ENCODE measurements around the gene ATP6V0B. TPM values are rescaled to one million over a fixed set of nuclear protein-coding genes. Genes with fewer than 3 reads are reported as not detected.

ATP6V0B gene
- total and polyA plus RNA-seq, 8 donors = 59.8 to 208 (median 84.8) TPM

DNA sequence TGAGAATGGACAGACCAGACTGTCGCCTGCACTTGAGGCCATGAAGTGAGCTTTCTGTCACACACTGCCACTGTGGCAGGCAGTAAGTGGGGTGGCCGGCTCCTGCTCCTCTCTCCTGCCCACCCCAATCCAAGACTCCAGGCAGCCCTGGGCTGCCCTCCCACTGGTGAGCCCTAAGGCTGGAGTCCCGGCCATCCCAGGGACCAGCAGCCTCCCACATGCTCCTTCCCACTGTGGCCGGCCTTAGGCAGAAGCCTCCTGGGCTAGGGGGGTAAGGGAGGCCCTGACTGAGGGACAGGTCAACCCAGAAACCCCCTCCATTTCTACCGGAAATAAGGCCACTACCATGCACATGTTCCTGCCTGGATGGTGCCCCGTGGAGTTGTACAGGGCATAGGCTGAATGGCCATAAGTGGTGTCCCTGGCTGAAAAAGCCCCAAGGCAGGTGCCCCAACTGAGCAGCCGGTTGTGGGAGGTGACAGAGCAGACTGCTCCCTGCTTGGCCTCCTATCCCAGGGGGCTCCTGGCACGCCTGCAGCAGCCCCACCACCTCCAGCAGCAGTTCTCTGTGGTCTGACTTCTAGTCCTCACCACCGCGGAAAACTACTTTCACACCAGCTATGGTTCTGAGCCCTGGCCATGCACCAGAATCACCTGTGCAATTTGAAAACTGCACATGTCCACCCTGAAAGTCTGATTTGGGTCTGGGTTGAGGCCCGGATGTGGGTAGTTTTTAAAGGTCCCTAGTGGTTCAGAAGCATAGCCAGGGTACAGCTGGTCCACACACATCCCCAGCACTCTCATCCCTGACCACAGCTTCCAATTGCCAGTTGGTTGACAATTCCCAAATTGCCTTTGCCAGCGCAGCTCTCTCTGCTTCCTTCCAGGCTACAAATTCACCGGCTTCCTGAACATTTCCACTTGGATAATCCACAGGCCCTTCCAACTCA is 42.8 kb upstream of the ATP6V0B start:
- H3K9me3 ChIP-seq = no peaks in the 10 kb centered on the region
- no peak overlapping the region for H3K27ac ChIP-seq
- no peak for DNase-seq
- ATAC-seq = no peak
- H3K4me3 ChIP-seq = no peak overlapping the region
- no peaks in the 10 kb centered on the region for H3K36me3 ChIP-seq
- intact Hi-C loops (cut with DNase I) = loop anchor here in 2 of 3 donors (10.0 kb wide), 2 partner anchors 167 to 177 kb away; no protein-coding TSS in a partner anchor
- WGBS, 2 donors = 85 to 88% methylated on average over 13 of the region's 13 CpGs
- peaks cover 6 to 8% (median 8%) of the 10 kb centered on the region in 3 donors for H3K4me1 ChIP-seq
- no peak for FAIRE-seq
- no peaks in the 10 kb centered on the region for H3K27me3 ChIP-seq
- TF ChIP-seq, protein P1, sequence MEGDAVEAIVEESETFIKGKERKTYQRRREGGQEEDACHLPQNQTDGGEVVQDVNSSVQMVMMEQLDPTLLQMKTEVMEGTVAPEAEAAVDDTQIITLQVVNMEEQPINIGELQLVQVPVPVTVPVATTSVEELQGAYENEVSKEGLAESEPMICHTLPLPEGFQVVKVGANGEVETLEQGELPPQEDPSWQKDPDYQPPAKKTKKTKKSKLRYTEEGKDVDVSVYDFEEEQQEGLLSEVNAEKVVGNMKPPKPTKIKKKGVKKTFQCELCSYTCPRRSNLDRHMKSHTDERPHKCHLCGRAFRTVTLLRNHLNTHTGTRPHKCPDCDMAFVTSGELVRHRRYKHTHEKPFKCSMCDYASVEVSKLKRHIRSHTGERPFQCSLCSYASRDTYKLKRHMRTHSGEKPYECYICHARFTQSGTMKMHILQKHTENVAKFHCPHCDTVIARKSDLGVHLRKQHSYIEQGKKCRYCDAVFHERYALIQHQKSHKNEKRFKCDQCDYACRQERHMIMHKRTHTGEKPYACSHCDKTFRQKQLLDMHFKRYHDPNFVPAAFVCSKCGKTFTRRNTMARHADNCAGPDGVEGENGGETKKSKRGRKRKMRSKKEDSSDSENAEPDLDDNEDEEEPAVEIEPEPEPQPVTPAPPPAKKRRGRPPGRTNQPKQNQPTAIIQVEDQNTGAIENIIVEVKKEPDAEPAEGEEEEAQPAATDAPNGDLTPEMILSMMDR (IDR thresholded peaks at IDR 0.05) = no peak

DNA sequence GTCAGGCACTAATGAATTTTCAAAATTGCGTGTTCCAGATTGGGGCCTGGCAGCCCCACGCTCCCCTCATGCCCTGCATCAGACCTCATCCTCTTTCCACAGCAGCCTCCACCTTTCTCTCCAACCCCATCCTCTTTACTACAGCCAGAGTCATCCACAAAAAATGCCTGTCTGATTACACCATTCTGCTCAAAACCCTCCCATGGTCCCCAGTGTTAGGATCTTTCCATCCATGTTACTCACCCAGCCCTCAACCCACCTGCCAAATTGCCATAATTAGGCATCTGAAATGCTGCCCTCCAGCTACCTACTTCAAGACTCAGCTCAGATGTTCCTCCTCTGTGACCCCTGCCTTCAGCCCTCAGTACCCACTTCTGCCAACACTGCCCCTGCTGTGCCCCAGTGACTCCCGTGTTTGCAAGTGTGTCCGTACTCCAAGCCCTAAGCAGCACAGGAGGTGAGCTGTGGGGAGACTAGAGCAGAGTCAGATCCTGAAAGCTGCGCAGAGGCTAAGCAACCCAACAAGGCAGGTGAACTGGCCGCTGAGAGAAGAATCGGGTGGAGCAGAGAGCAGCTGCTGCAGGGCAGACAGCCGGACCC is 41.9 kb upstream of the ATP6V0B start:
- TF ChIP-seq, protein P1 (IDR thresholded peaks at IDR 0.05) = no peak
- intact Hi-C loops (cut with DNase I) = loop anchor here in 2 of 3 donors (10.0 kb wide), 2 partner anchors 168 to 178 kb away; no protein-coding TSS in a partner anchor
- WGBS, 2 donors = 20 to 26% methylated on average over 7 to 8 of the region's 8 CpGs
- peaks cover 6 to 9% (median 8%) of the 10 kb centered on the region in 3 donors for H3K4me1 ChIP-seq
- H3K4me3 ChIP-seq = peak overlapping the region in 3 of 4 donors; percentile 18 to 51 (median 40)
- DNase-seq (no peak), FAIRE-seq (no peak), ATAC-seq (peak in 2 of 4 donors; percentile 0)
- no peaks in the 10 kb centered on the region for H3K27me3 ChIP-seq
- H3K36me3 ChIP-seq = no peaks in the 10 kb centered on the region
- no peaks in the 10 kb centered on the region for H3K9me3 ChIP-seq
- no peak overlapping the region for H3K27ac ChIP-seq

DNA sequence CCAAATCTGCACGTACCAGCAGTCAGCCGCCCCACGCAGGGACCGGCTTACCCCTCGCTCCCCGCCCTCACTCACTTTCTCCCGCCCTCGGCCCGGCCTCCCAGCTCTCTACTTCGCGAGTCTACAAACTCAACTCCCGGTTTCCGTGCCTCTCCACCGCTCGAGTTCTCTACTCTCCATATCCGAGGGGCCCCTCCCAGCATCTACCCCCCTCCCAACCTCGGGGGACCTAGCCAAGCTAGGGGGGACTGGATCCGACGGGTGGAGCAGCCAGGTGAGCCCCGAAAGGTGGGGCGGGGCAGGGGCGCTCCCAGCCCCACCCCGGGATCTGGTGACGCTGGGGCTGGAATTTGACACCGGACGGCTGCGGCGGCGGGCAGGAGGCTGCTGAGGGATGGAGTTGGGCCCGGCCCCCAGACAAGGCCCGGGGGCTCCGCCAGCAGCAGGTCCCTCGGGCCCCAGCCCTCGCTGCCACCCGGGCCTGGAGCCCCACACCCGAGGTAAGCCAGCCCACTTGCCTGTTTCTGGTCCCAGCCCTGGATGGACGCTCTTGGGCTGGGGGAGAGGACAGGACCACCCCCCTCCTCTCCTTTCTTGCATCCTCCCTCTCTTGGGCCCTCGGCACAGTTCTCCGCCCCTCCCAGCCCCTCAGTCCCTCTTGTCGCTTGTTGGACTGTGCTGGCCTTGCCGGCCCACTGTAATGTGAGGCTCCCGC is 41.2 kb upstream of the ATP6V0B start, which contains the start of gene ARTN:
Gene ARTN (plus strand): TSS at position 416 of the 715 bp plus-strand sequence. CDS start 1,856 bp downstream, outside the sequence.
- peaks cover 6 to 9% (median 8%) of the 10 kb centered on the region in 3 donors for H3K4me1 ChIP-seq
- FAIRE-seq = no peak

More for the DNA sequence above, 41.2 kb upstream of the ATP6V0B start, which contains the start of gene ARTN:
- 1 to 2% methylated on average over 31 to 42 of the region's 42 CpGs for WGBS, 2 donors
- ATAC-seq (peak; percentile 48 to 67 (median 54)), DNase-seq (peak; percentile 43 to 84 (median 60))
- Histone ChIP-seq H3K9me3 (no peaks in the 10 kb centered on the region), H3K27ac (peak within 1 kb of the TSS in 1 of 4 donors; percentile 9), H3K27me3 (no peaks in the 10 kb centered on the region), H3K36me3 (no peaks in the 10 kb centered on the region), H3K4me3 (peak within 1 kb of the TSS in 3 of 4 donors; percentile 18 to 51 (median 40))
- TF ChIP-seq, protein P1 (IDR thresholded peaks at IDR 0.05) = no peak
- intact Hi-C loops (cut with DNase I) = loop anchor here in 2 of 3 donors (10.0 kb wide), 2 partner anchors 169 to 179 kb away; no protein-coding TSS in a partner anchor
